IMR-90 (cell line): Measurements from ENCODE around the gene DCTN1.

Experiments
- CEBPB ChIP-seq: IDR thresholded peaks from 2 replicates; pipeline ENCODE4 v1.6.1; 2012; ENCODE audit warnings: low read depth, low read length, improper control_type of control experiment
- CTCF ChIP-seq: conservative IDR thresholded peaks from 2 replicates; pipeline ENCODE4 v1.5.1; 2012; ENCODE audit warnings: mild to moderate bottlenecking, low read depth, low read length, improper control_type of control experiment
- FOS ChIP-seq: fragments of 150-350 bp; IDR thresholded peaks from 2 replicates; pipeline ENCODE4 v1.6.1; 2016; ENCODE audit warnings: low read depth, low read length
- MXI1 ChIP-seq: IDR thresholded peaks from 2 replicates; pipeline ENCODE4 v1.6.1; 2012; ENCODE audit warnings: low read depth, mild to moderate bottlenecking, low read length, moderate library complexity, borderline replicate concordance
- RFX5 ChIP-seq: IDR thresholded peaks from 2 replicates; pipeline ENCODE4 v1.8.0; 2012; ENCODE audit warnings: low read depth, mild to moderate bottlenecking, low read length, moderate library complexity
- SMC3 ChIP-seq: fragments of 150-350 bp; IDR thresholded peaks from 2 replicates; pipeline ENCODE4 v1.6.1; 2016; ENCODE audit warnings: low read depth, mild to moderate bottlenecking, antibody characterized with exemption, low read length, moderate library complexity
- USF2 ChIP-seq: fragments of 150-350 bp; IDR thresholded peaks from 2 replicates; pipeline ENCODE4 v1.6.1; 2017; ENCODE audit warnings: mild to moderate bottlenecking, antibody characterized with exemption, low read length, low read depth

GRCh38 chr2:74391209-74391579 lies 11.1 kb upstream of the DCTN1 start:
- TF ChIP-seq SMC3 (no peak), CTCF (no peak), MXI1 (peak; percentile 27; the same call in 1 of the 2 replicates), RFX5 (no peak), FOS (no peak), CEBPB (no peak), USF2 (no peak)
